ENCODE data around the gene CDC40. TPM values are rescaled to one million over a fixed set of nuclear protein-coding genes. Genes with fewer than 3 reads are reported as not detected.

CDC40 gene
- total RNA-seq, 1 experiment from 2014 or later, result 26.2 TPM

DNA sequence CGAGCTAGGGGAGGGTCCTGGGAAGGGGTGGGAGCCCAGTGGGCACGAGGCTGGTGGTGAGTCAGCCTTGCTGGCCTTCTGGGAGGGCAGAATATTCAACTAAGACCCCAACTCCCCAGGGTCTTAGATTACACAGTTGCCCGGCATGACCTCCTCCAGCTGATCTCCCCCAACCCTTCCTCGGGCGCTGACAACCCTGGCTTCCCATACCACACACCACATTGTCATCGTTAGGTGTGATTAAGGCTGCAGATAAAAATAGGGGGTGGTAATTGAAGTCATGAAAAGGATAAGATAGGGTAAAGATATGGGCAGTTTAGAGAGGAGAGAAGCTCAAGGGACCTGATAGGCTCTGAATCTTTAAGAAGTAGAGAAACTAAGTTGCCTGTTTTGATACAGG, 10.5 kb downstream of the CDC40 start:
- H3K9me3 ChIP-seq (ENCODE audit: control insufficient read depth in 1 of 2, insufficient read depth in 1 of 2, low read depth in 1 of 2, low read length in 2 of 2), result no peaks in the 10 kb centered on the region
- no peak for TF ChIP-seq CTCF (IDR thresholded peaks at IDR 0.05 in 2 of 3, conservative IDR thresholded peaks at IDR 0.05 in 1 of 3; ENCODE audit: borderline replicate concordance in 1 of 3, insufficient read depth in 1 of 3, low read depth in 2 of 3, low read length in 2 of 3)
- no peak for TF ChIP-seq POLR2A (IDR thresholded peaks at IDR 0.05; ENCODE audit: borderline replicate concordance, extremely low read depth, insufficient read depth, insufficient read length)
- TF ChIP-seq JUND (IDR thresholded peaks at IDR 0.05), result no peak
- TF ChIP-seq FOSL1 (IDR thresholded peaks at IDR 0.05; ENCODE audit: low read depth), result no peak
- no peak for TF ChIP-seq MAX (IDR thresholded peaks at IDR 0.05)
- TF ChIP-seq CBX3 (IDR thresholded peaks at IDR 0.05; ENCODE audit: low read depth), result no peak
- no peak for TF ChIP-seq RAD21 (IDR thresholded peaks at IDR 0.05; ENCODE audit: low read depth)
- TF ChIP-seq YY1 (IDR thresholded peaks at IDR 0.05; ENCODE audit: extremely low read depth, insufficient replicate concordance, low read depth, low read length), result no peak
- no peak for TF ChIP-seq TCF7L2 (IDR thresholded peaks at IDR 0.05; ENCODE audit: borderline replicate concordance, extremely low read depth, insufficient read depth, insufficient read length)
- TF ChIP-seq, protein P1, sequence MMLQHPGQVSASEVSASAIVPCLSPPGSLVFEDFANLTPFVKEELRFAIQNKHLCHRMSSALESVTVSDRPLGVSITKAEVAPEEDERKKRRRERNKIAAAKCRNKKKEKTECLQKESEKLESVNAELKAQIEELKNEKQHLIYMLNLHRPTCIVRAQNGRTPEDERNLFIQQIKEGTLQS (IDR thresholded peaks at IDR 0.05), result no peak
- TF ChIP-seq EZH2phosphoT487 (IDR thresholded peaks at IDR 0.05; ENCODE audit: borderline replicate concordance), result no peak
- TF ChIP-seq SRF (IDR thresholded peaks at IDR 0.05; ENCODE audit: low read depth), result no peak
- no peak for TF ChIP-seq EZH2 (IDR thresholded peaks at IDR 0.05)
- no peak for TF ChIP-seq EGR1 (IDR thresholded peaks at IDR 0.05; ENCODE audit: low read depth)
- TF ChIP-seq ZFX (IDR thresholded peaks at IDR 0.05), result no peak
- TF ChIP-seq, protein P2, sequence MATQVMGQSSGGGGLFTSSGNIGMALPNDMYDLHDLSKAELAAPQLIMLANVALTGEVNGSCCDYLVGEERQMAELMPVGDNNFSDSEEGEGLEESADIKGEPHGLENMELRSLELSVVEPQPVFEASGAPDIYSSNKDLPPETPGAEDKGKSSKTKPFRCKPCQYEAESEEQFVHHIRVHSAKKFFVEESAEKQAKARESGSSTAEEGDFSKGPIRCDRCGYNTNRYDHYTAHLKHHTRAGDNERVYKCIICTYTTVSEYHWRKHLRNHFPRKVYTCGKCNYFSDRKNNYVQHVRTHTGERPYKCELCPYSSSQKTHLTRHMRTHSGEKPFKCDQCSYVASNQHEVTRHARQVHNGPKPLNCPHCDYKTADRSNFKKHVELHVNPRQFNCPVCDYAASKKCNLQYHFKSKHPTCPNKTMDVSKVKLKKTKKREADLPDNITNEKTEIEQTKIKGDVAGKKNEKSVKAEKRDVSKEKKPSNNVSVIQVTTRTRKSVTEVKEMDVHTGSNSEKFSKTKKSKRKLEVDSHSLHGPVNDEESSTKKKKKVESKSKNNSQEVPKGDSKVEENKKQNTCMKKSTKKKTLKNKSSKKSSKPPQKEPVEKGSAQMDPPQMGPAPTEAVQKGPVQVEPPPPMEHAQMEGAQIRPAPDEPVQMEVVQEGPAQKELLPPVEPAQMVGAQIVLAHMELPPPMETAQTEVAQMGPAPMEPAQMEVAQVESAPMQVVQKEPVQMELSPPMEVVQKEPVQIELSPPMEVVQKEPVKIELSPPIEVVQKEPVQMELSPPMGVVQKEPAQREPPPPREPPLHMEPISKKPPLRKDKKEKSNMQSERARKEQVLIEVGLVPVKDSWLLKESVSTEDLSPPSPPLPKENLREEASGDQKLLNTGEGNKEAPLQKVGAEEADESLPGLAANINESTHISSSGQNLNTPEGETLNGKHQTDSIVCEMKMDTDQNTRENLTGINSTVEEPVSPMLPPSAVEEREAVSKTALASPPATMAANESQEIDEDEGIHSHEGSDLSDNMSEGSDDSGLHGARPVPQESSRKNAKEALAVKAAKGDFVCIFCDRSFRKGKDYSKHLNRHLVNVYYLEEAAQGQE (IDR thresholded peaks at IDR 0.05; ENCODE audit: low read depth), result no peak
- TF ChIP-seq, protein P3, sequence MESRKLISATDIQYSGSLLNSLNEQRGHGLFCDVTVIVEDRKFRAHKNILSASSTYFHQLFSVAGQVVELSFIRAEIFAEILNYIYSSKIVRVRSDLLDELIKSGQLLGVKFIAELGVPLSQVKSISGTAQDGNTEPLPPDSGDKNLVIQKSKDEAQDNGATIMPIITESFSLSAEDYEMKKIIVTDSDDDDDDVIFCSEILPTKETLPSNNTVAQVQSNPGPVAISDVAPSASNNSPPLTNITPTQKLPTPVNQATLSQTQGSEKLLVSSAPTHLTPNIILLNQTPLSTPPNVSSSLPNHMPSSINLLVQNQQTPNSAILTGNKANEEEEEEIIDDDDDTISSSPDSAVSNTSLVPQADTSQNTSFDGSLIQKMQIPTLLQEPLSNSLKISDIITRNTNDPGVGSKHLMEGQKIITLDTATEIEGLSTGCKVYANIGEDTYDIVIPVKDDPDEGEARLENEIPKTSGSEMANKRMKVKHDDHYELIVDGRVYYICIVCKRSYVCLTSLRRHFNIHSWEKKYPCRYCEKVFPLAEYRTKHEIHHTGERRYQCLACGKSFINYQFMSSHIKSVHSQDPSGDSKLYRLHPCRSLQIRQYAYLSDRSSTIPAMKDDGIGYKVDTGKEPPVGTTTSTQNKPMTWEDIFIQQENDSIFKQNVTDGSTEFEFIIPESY (IDR thresholded peaks at IDR 0.05; ENCODE audit: extremely low read depth, insufficient replicate concordance, low read length), result no peak
- TF ChIP-seq SP1 (IDR thresholded peaks at IDR 0.05; ENCODE audit: low read depth), result no peak
- TF ChIP-seq ELF1 (IDR thresholded peaks at IDR 0.05; ENCODE audit: borderline replicate concordance, low read depth), result no peak
- no peaks in the 10 kb centered on the region for H3K27me3 ChIP-seq (ENCODE audit: insufficient read depth, low read length)
- no peak overlapping the region for H3K27ac ChIP-seq (ENCODE audit: low read depth, low read length)
- intact Hi-C loops (cut with micrococcal nuclease), result no loop called here
- H3K4me3 ChIP-seq (replicated peaks in 1 of 2; ENCODE audit: low read depth in 1 of 2, low read length in 2 of 2), result no peak overlapping the region
- POLR2A ChIA-PET, result no interaction called here
- H3K9me2 ChIP-seq (ENCODE audit: insufficient read depth), result no peaks in the 10 kb centered on the region
- H3K79me2 ChIP-seq (ENCODE audit: insufficient read depth, low read length), result peaks cover 59% of the 10 kb centered on the region
- no peak overlapping the region for H3K9ac ChIP-seq (ENCODE audit: low read length)
- H2AFZ ChIP-seq (ENCODE audit: low read depth, low read length, poor library complexity, severe bottlenecking), result no peak overlapping the region
- no peaks in the 10 kb centered on the region for H3K4me1 ChIP-seq (ENCODE audit: control insufficient read depth in 1 of 2, insufficient read depth in 2 of 2, low read length in 2 of 2)
- ATAC-seq (no peak), DNase-seq (ENCODE audit: low read depth, low spot score) (no peak)
- H4K20me1 ChIP-seq (ENCODE audit: insufficient read depth), result no peaks in the 10 kb centered on the region
- no TSS peak for BruUV-seq (replicated peaks)
- 0 out of 4 replicates have a peak, but pooled peaks cover 0 to 2% of the 10 kb centered on the region in 2 experiments for H3K36me3 ChIP-seq (ENCODE audit: control insufficient read depth in 1 of 2, insufficient read depth in 2 of 2, low read length in 2 of 2)
- RAD21 ChIA-PET (ENCODE audit: low non-redundant PET in 1 of 2, low total read pairs in 2 of 2, uncharacterized antibody in 2 of 2, unreplicated experiment in 2 of 2), result no interaction called here
- CTCF ChIA-PET, result no interaction called here
- no peak overlapping the region for H3K4me2 ChIP-seq (ENCODE audit: low read length)

Data from HCT116 (cell line).